HFFc6 (cell line): ENCODE measurements around the gene C5. TPM values are rescaled to one million over a fixed set of nuclear protein-coding genes. Genes with fewer than 3 reads are reported as not detected.

Source experiments
- DNase-seq: peaks from one replicate; pipeline ENCODE4 v3.0.0-alpha.2; 2018
- H3K27ac Mint-ChIP-seq: 2 replicates; pipeline ENCODE4 v1.8.0; 2020; ENCODE audit warnings: mild to moderate bottlenecking, mixed read lengths
- H3K27me3 Mint-ChIP-seq: 2 replicates; pipeline ENCODE4 v1.8.0; 2021; ENCODE audit warnings: mild to moderate bottlenecking, moderate library complexity, mixed read lengths; ENCODE audit not compliant: insufficient read depth
- H3K36me3 Mint-ChIP-seq: 2 replicates; pipeline ENCODE4 v1.8.0; 2021; ENCODE audit warnings: low read depth, mixed read lengths
- H3K4me1 Mint-ChIP-seq: 2 replicates; pipeline ENCODE4 v1.8.0; 2020; ENCODE audit warnings: low read depth, mixed read lengths
- H3K4me3 Mint-ChIP-seq: 2 replicates; pipeline ENCODE4 v1.8.0; 2020; ENCODE audit warnings: mild to moderate bottlenecking, moderate library complexity, mixed read lengths
- H3K9me3 Mint-ChIP-seq: 2 replicates; pipeline ENCODE4 v1.8.0; 2020; ENCODE audit warnings: mild to moderate bottlenecking, mixed read lengths
- CTCF ChIP-seq: fragments of 200-600 bp; sonication (generic); IDR thresholded peaks from 2 replicates; pipeline ENCODE4 v1.5.0; 2021; ENCODE audit warnings: antibody characterized with exemption, mild to moderate bottlenecking
- total RNA-seq, 6 experiments: library from RNA; stranded (reverse); fragmentation: NEBNext Ultra II Directional; extraction: Animal tissue kit (Norgen Biotek cat#: 25700); gene quantifications; 2 replicates in 1 of 6; 3 replicates in 5 of 6; pipeline ENCODE4 v1.2.3, GENCODE V29; 2021

Gene C5
- total RNA-seq, 6 experiments from 2014 or later = 1.5 to 2.3 (median 2.1) TPM

DNA sequence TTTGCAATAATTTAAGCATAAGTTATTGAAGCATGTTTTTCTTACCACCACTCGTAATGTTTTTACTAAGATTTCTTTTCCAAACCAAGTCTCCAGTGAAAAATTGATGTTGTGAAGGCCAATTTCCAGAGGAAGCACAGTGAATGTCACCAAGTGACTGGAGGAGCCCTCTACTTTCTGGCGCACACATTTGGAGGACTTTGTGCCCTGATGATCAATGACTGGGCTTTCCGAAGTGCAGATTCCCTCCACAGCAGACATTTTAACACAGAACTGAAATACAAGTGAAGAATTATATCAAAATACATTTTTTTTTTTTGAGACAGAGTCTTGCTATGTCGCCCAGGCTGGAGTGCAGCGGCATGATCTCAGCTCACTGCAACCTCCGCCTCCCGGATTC is 52.6 kb downstream of the C5 start:
- Mint-ChIP-seq H3K27ac (no peak overlapping the region), H3K27me3 (no peaks in the 10 kb centered on the region), H3K4me1 (no peaks in the 10 kb centered on the region), H3K4me3 (no peak overlapping the region), H3K9me3 (no peaks in the 10 kb centered on the region), H3K36me3 (no peaks in the 10 kb centered on the region)
- DNase-seq = no peak
- no peak for TF ChIP-seq CTCF

- H3K27me3 Mint-ChIP-seq = no peaks in the 10 kb centered on the region
- no peak overlapping the region for H3K27ac Mint-ChIP-seq
- H3K9me3 Mint-ChIP-seq = no peaks in the 10 kb centered on the region
- TF ChIP-seq CTCF = no peak
- no peak overlapping the region for H3K4me3 Mint-ChIP-seq
- H3K4me1 Mint-ChIP-seq = no peaks in the 10 kb centered on the region
- no peaks in the 10 kb centered on the region for H3K36me3 Mint-ChIP-seq
- DNase-seq = no peak
Observed at GRCh38 chr9:120996409-120996808, 53.7 kb downstream of the C5 start.

- Mint-ChIP-seq H3K9me3 (no peaks in the 10 kb centered on the region), H3K4me3 (no peak overlapping the region), H3K27ac (no peak overlapping the region), H3K36me3 (no peaks in the 10 kb centered on the region), H3K27me3 (no peaks in the 10 kb centered on the region), H3K4me1 (peaks cover 6% of the 10 kb centered on the region)
- no peak for DNase-seq
- no peak for TF ChIP-seq CTCF
Observed at GRCh38 chr9:120989065-120989464, 61.0 kb downstream of the C5 start.

- H3K27ac Mint-ChIP-seq = peak overlapping the region; percentile 47; the same call in 1 of the 2 replicates
- H3K9me3 Mint-ChIP-seq = no peaks in the 10 kb centered on the region
- no peaks in the 10 kb centered on the region for H3K36me3 Mint-ChIP-seq
- peaks cover 26% of the 10 kb centered on the region for H3K4me1 Mint-ChIP-seq
- peak; percentile 77 for DNase-seq
- TF ChIP-seq CTCF = peak; percentile 82
- H3K27me3 Mint-ChIP-seq = no peaks in the 10 kb centered on the region; the same call in 1 of the 2 replicates
- H3K4me3 Mint-ChIP-seq = peak overlapping the region; percentile 34; the same call in 1 of the 2 replicates
Observed at GRCh38 chr9:120985819-120986222, 64.3 kb downstream of the C5 start.

- DNase-seq = no peak
- no peak for TF ChIP-seq CTCF
- Mint-ChIP-seq H3K27ac (no peak overlapping the region), H3K4me1 (peaks cover 26% of the 10 kb centered on the region), H3K27me3 (no peaks in the 10 kb centered on the region; the same call in 1 of the 2 replicates), H3K36me3 (no peaks in the 10 kb centered on the region), H3K9me3 (no peaks in the 10 kb centered on the region), H3K4me3 (0 out of 2 replicates have a peak overlapping the region, but pooled peaks have one; percentile 10)
Observed at GRCh38 chr9:120983259-120983837, 66.7 kb downstream of the C5 start.
